Effector CD4-positive, alpha-beta T cell (primary cell): ENCODE measurements around the gene GALNT13. TPM values are rescaled to one million over a fixed set of nuclear protein-coding genes. Genes with fewer than 3 reads are reported as not detected.

Experiments used
- DNase-seq: peaks from one replicate; pipeline ENCODE4 v3.0.0-alpha.2; 2020
- total RNA-seq: gene quantifications from one replicate; lab custom pipeline; 2026; lab: John Stamatoyannopoulos, UW

Gene GALNT13
- not detected for total RNA-seq

DNA sequence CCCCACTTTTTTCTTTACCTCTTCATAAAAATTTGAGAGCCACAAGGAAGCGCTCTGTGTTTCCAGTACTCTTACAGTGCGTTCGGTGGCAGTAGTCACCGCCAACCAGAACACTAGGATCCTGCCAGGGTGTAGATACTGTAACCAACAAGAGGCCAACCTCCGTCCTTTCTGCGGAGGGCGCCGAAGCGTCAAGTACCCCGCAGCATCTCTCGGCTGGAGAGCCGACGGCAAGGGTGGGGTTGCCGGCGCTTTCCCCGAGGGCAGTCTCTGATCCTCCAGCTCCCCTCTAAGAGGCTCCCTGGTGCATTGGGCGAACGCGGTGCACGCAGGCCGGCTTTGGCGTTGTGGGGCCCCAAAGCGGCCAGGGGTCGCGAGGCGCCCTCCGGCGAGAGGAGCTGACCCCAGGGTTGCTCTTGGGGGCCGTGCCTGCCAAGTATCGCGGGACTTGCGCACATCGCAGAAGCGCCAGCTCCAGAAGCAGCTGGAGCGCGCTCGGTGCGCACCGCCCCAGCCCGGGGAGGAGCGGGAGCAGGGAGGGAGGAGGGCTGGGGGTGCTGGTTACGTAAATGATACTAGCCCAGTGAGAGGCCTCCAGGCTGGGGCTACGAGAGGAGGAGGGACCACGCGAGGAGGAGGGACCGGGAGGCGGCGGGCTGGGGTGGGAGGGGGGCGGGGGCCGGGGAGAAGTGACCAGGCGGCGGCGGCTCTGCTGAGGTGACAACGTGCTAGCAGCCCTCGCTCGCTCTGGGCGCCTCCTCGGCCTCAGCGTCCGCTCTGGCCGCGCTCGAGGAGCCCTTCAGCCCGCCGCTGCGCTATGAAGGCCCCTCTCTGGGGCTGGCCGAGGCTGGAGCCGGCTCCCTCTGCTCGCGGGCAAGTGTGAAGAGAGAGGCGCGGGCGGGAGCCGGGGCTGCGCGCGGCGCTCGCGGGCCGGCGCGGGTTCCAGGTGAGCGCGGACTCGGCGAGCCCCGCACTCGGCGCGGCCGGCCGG, at the start of gene GALNT13:
GALNT13 (plus strand) TSS at position 692 of the 991 bp plus-strand sequence.
- no peak for DNase-seq

DNA sequence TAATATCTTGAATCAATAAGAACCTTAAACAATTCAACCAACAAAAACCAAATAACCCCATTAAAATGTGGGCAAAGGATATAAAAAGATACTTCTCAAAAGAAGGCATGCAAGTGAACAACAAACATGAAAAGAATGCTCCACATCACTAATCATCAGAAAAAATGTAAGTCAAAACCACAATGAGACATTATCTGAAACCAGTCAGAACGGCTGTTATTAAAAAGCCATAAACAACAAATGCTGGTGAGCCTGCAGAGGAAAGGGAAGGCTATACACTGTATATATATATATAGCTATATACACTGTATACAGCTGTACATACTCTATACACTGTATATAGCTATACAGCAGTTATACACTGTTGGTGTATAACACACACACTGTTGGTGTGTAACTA, 47.8 kb upstream of the GALNT13 start:
- DNase-seq, result no peak

DNA sequence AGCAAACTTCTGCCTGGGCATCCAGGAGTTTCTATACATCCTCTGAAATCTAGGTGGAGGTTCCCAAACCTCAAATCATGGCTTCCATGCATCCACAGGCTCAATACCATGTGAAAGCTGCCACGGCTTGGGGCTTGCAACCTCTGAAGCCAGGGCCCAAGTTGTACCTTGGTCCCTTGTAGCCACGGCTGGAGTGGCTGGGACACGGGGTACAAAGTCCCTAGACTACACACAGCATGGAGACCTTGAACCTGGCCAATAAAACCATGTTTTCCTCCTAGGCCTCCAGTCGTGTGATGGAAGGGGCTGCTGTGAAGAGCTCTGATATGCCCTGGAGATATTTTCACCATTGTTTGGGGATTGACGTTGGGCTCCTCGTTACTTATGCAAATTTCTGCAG, 43.4 kb upstream of the GALNT13 start:
- no peak for DNase-seq

DNA sequence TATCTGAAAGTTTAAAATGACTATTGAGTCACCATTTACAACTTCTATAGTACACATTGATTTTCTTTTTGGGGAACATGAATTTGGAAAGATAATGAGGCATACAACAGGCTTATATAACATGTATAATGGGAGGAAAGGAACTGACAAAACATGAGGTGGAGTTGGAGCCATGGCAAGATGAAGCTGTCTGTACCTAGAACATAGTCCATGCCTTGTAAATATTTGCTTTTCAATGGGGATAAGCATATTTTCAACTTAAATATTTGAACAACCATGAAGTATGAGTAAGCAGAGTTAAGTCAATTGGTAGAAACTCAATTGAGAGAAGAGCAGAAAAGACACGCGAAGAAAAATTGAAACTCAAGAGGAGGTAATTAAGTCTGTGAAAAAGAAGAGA, 37.1 kb upstream of the GALNT13 start:
- no peak for DNase-seq

DNA sequence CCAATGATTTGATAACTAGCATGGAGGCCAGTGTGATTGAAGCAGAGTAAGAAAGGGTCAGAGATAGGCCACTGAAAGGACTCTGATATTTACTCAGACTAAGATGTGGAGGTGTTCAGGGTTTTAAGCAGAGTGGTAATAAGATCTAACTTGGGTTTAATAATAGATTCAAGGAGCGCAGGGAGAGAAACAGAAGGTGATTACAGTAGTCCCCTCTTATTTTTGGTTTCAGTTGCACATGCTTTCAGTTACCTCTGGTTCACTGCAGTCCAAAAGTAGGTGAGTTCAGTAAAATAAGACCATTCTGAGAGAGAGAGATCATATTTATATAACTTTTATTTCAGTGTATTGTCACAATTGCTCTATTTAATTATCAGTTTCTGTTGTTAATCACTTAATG, 13.5 kb upstream of the GALNT13 start:
- no peak for DNase-seq

DNA sequence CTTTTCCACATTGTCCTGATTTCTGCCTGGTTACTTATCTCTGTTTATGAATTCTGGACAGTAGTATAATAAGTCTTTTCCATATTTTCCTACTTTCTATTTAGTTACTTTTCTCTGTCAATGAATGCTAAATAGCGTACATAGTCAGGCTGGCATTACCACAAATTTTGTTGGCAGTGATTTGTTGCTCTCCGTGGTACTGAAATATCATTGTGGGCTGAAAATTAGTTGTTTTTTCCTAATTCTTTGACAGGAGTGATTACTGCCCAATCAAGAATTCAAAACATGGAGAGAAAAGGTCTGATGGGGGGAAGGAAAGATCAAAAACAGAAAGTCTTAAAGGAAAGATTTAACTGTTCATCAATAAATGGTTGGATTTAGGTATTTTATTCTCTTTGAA, 7.7 kb upstream of the GALNT13 start:
- no peak for DNase-seq

DNA sequence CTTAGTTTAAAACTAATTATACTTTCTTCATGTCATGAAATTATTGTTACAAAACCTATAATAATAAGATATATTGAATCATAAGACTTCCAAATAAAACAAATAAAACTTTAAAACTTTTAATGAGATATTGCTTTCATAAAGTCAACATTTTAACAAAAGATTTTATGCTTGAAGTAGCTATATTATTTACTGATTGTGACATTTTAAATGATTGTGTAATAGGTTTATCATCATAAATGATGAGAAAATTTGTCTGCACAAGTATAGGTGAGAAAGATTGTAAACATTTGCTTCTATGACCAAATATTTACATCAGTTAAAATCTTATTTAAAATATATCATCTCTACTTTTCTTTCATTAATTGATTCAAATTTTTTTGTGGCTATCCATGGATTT, 5.1 kb upstream of the GALNT13 start:
- no peak for DNase-seq

DNA sequence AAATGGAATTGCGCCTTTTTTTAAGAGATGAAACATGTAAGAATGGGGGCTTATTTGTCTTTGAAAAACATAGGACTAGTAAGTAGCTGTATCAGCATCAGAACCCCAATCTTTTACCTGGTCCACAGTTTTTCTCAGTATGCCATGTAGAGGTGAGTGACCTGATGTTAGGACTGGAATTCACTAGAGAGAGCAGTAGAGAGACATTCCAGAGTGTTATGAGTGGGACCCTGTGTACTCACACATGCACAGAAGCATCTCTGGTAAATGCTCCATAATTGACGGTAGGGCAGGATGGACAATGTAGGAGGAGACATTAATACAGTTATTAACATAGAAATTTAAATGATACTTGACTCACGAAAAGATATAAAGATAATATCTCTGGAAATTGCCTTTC, 1.4 kb upstream of the GALNT13 start:
- no peak for DNase-seq

DNA sequence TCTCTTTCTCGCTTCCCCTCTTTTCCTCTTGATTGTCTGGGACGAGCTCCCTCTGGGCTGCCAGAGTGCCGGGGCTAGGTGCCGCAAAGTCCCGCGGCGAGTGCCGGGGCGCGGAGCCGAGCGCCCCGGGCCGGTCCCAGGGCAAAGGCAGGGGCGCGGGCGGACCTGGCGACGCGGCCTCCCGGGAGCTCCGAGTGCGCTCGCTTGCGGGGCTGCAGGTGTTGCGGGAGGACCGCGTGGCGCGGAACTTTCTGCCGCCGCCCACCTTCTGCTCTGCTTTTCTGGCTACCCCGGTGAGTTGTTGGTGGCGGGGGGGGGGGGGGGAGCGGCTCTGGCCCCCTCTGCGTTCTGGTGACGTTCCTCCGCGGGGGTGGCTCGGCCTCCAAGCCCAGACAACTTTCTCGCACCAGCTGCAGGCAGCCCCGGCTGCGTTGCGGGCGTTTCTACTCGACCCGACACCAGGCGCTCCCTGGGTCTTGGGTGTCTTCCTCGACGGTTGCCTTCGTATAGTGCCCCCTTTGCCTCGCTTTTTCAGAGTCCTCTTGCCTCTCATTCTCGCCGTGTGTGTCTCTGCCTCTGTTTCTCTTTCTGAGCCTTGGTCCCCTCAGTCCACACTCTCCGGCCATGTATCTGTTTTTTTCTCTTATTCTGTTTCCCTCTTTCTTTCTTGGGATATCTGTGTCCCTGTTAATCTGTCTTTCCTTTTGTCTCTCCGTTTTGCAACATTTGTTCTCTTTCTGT, 759 bp downstream of the GALNT13 start:
- no peak for DNase-seq

DNA sequence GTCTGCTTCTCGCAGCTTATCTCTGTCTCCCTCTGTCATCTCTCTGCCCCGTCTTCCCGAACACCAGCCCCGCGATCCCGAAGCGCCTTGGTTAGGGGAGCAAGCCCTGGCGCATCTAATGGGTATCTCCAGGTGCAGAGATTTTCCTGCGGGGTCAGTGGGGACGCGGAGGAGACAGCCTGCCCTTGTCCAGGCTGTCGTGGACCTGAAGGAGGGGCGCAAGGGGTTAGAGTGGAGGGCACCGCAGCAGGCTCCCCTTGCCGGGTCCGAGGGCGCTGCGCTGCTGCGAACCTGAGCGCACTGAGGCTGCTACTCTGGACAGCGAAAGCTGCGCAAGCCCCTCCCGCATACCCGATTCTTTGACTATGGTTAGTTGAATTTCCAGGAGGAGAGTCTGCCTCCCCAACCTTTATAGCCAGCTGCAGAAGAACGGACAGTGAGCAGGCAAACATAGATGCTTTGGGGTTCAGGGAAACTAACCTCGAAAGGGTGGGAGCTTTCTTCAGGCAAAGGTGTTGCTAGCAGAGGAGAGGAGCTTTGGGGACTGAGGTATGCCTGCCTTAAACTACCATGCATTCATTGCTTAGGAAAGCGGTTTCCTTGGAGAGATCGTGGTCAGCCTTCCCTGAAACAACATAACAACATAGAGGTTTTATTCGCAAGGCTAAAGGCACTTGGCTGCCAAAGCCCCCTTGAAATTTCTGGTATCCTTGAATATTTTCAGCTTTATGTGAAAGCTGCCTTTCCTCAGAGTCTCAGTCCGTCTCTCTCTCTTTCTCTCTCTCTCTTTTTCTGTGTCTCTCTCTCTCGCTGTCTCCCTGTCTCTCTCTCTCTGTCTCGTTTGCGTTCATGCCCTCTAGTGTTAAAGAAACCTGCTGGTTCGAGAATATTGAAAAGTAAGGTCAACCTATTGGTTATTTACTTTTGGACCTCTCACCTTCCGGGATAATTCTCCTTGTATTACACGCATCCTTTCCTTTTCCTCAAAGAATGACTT, 1.6 kb downstream of the GALNT13 start:
- no peak for DNase-seq

DNA sequence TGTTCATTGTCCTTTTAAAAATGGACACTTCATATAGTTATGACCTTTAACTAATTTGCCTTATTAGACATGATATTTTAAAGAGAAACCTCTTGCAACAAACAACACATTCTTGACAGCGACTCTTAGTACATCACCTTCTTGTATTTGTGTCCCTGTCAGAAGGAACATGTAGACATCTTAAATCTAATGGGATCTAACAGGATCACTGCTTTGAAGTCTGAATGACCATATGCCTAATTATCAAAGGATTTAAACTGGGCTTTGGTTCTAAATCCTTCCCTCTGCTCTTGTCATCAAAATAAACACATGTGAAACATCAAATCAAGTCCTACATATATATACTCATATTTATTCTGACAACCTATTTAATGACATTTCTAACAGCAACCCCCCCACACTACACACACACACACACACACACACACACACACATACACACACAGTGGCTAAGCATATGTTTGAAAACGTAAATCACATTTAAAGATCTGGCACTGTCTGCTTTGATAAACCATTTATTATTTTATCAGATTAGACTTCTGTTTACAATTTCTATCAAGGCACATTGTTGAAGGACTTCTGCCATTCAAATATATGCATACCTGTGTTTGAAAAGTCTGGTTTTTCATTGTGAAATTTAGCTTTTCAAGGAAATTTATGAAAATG, 4.2 kb downstream of the GALNT13 start:
- DNase-seq, result no peak

DNA sequence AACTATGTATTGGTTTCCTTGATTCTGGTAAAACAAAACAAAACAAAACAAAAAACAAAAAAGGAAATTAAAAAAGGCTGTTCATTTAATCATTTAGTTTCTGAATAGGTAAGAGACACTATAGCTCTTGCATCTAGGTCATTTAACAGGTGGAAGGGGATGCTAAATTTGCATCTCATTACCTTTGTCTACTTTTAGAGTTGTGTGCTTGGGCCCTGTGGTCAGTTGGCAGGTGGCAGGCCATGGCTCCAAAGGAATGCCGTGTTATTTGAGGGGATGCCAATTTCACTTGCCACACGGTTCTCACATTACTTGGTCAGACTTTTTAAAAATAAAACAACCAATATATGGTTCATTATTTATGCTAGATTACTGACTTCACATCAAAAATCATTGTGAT, 9.2 kb downstream of the GALNT13 start:
- DNase-seq, result no peak

DNA sequence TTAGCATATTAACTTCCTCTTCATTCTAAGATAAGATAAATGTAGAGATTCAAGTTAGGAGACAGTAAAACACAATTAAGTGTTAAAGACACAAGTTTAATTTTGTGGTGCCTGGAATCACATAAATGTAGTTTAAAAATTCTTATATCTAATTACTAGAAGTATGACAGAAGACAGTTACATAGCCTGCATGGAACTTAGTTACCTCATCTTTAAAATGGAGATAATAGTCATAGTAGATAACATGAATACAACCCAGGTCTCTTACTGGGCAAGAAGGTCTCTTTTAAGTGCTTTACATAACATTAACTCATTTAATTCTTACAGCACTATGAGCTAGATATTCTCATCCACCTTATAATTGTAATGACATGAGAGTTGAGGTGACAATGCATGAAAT, 15.1 kb downstream of the GALNT13 start:
- no peak for DNase-seq

DNA sequence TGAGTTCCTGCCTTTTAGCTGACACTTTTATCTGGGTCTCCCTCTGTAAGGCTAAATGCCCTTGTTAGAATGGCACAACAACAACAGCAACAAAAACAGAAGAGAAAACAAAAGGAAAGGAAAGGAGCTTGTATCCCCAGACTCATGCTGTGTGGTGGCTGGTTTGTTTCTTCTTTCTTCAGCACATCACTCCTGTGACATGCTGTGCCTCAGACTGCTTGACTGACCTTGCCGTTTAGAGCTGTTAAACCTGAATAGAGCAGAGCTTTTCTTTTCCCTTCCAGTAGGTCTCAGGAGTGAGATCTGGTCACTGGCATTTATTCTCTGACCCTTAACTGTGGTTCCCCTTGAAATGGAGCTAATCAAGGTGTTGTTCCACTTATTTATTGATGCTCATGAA, 18.9 kb downstream of the GALNT13 start:
- DNase-seq, result no peak

DNA sequence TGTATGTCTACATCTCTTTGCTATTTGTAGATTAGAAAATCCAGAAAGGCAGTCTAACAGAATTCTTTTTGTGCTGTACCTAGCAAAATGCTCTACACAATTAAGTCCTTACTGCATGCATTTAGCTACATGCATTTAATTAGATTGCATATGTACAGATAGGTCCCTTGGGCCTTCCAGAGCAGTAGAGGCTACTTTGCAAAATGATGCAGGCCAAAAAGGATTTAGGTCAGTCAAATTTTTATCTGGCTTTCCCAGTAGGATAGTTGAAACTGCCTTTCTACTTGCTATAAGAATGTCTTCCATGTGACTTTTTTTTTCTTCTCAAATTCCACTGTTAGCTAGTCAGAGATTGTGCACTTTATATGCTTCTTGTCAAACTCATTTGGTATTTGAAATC, 19.3 kb downstream of the GALNT13 start:
- no peak for DNase-seq

DNA sequence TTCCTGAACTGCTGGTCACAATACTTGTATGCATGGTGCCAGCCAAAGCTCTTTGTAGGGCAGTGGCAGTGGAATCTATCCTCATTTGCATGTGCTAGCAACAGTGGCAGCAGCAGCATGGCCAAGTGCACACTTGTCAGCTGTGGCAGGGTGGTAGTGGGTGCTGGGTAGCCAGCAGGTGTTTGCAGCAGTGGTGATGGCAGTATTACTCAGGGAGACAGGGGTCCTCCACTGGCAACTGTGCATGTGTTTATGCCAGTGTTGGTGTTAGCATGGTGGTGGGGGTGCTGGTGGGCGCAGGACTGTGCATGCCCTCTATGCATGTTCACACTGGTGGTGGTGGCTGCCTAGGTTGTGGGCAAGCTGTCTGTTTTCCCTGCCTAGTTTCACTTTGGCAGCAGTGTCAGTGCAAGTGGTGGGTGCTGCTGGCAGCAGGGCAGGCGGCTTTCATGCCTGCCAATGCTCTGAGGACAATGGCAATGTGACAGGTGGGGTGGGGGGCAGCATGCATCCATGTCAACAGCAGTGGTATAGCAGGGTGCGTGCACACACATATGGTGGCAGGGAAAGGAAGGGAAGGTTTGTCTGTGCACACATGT, 41.2 kb downstream of the GALNT13 start:
- no peak for DNase-seq

DNA sequence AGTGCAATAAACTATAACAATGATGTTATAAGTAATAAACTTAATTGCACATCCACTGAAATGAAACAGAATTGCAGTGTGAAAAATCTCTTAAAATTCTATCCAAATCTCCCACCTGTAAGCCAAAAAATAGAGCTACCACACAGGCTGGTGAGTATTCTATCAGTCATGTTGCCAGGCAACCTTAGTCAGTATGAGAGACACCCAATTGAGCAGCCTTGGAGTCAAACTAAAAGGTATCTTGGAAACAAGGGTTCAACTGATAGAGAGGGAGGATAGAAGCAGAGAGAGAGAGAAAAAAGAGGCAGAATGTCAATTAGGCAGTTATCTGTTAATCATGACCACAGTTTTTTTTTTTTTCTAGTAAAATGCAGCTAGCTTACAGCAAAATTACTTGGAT, 45.8 kb downstream of the GALNT13 start:
- DNase-seq, result no peak

DNA sequence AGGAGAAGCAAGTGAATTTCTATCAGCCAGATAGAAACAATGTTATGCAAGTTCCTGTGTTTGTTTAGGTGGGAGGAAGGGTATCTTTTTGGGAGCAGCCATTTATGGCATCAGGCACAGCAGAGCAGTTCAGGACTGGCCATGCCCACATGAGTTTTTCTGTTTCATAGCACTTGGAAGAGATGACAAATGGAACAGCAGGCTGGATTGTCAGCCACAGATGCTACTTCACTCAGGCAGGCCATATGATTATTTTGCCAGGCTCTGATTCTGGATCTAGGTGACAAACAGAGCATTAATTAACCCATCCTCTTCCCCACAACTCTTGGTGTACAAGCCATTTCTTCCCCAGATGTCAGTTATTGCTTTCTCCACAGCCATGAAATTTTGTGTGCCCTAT, 63.8 kb downstream of the GALNT13 start:
- DNase-seq, result no peak

DNA sequence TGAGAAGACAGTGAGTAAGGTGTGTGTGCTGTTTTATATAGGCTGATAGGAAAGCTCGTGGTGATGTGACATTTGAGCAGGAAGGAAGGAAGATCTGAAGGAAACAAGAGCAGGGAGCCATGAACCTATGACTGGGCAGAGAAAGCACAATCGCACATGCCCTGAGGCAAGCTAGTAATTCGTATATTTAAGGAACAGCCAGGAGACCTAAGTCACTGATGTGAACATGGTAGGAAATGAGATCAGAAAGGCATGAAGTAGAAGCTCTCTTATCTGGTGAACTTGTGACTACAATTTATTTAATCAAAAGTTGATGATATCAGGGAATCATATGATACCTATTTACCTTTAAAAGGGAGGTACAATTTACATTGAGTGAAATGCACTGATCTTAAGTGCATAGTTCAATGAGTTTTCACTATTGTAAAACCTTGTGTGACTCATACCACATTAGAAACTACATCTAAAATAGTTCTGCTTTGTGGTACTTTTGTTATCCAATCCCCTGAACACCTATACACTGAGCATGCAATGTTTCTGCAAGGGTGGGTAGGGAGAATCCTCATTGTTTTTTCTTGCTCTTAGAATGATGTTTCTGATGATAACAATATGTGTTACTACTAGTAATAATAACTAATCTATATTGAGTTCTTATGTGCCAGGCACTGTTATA, 67.5 kb downstream of the GALNT13 start:
- DNase-seq, result no peak

DNA sequence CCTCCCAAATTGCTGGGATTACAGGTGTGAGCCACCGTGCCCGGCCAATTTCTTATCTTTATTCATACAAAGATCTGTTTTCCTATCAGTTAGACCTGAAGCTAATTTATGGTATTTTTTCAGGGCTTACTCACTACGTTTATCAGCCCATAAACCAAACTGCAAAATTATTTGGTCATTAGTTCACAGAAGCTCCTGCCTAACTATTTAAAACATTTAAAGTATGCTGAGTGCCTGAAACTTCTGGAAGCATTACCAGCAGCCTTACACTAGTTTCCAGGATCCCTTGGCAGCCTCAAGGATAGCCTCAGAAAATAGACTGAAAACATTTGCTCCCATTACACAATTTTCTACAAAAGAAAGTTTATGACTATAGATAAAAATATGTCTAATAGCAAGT, 68.8 kb downstream of the GALNT13 start:
- DNase-seq, result no peak

DNA sequence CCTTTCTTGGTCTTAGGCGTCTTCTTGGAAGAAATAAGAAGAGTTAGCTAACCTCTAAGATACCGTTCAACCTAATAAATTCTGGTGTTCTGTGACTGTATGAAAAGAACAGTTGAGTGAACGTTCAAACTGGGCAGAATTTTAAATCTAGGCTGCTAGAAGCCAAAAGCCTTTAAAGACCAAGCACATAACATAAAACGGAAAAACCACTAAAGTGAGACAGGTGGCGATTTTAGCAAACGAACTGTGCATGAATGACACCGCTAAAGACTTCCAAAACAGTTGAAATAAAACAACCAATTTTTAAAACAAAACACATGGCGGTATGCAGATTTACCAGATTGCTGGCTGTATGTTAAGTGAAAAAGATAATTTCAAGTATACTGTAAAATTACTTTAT, 73.1 kb downstream of the GALNT13 start:
- DNase-seq, result no peak
